HL-60 (cell line): ENCODE data around the gene MYH7B.

ENCODE experiments used
- DNase-seq, 2 experiments: peaks; one replicate each; pipeline ENCODE4 v3.0.0-alpha.2; 2010 to 2020; ENCODE audit warnings: low read depth in 1 of 2, low spot score in 1 of 2
- H3K27ac ChIP-seq: fragments of 250-450 bp; sonication (Bioruptor Pico); replicated peaks from 2 replicates; pipeline ENCODE4 v1.5.1; 2020; ENCODE audit warnings: mild to moderate bottlenecking, moderate library complexity
- H3K27me3 ChIP-seq: fragments of 250-450 bp; sonication (Bioruptor Pico); 2 replicates; pipeline ENCODE4 v1.5.1; 2021; ENCODE audit warnings: mild to moderate bottlenecking, moderate library complexity; ENCODE audit not compliant: insufficient read depth, poor library complexity, severe bottlenecking
- H3K4me3 ChIP-seq: replicated peaks from 2 replicates; pipeline ENCODE4 v1.5.1; 2011; ENCODE audit warnings: mild to moderate bottlenecking, control low read depth, low read length; ENCODE audit not compliant: insufficient read depth
- GABPA ChIP-seq: IDR thresholded peaks from 2 replicates; pipeline ENCODE4 v1.6.1; 2012; ENCODE audit warnings: low read depth
- POLR2AphosphoS5 ChIP-seq: IDR thresholded peaks from 2 replicates; pipeline ENCODE4 v1.6.1; 2012; ENCODE audit warnings: low read depth
- SPI1 ChIP-seq: IDR thresholded peaks from 2 replicates; pipeline ENCODE4 v1.6.1; 2012; ENCODE audit warnings: low read depth, mild to moderate bottlenecking, borderline replicate concordance
- TF ChIP-seq, protein P1 (sequence below): IDR thresholded peaks from 2 replicates; pipeline ENCODE4 v1.6.1; 2012; ENCODE audit warnings: low read depth; ENCODE audit not compliant: insufficient replicate concordance
- TF ChIP-seq, protein P2 (sequence below): IDR thresholded peaks from one replicate; pipeline ENCODE4 v1.5.1; 2011; ENCODE audit warnings: low read length, control low read depth, inconsistent platforms; ENCODE audit not compliant: insufficient read depth

MYH7B gene

GRCh38 chr20:35001596-35002362, 46.1 kb downstream of the MYH7B start:
- Histone ChIP-seq H3K27me3 (no peaks in the 10 kb centered on the region), H3K27ac (no peak overlapping the region), H3K4me3 (no peak overlapping the region)
- no peak for DNase-seq
- TF ChIP-seq, protein P1, sequence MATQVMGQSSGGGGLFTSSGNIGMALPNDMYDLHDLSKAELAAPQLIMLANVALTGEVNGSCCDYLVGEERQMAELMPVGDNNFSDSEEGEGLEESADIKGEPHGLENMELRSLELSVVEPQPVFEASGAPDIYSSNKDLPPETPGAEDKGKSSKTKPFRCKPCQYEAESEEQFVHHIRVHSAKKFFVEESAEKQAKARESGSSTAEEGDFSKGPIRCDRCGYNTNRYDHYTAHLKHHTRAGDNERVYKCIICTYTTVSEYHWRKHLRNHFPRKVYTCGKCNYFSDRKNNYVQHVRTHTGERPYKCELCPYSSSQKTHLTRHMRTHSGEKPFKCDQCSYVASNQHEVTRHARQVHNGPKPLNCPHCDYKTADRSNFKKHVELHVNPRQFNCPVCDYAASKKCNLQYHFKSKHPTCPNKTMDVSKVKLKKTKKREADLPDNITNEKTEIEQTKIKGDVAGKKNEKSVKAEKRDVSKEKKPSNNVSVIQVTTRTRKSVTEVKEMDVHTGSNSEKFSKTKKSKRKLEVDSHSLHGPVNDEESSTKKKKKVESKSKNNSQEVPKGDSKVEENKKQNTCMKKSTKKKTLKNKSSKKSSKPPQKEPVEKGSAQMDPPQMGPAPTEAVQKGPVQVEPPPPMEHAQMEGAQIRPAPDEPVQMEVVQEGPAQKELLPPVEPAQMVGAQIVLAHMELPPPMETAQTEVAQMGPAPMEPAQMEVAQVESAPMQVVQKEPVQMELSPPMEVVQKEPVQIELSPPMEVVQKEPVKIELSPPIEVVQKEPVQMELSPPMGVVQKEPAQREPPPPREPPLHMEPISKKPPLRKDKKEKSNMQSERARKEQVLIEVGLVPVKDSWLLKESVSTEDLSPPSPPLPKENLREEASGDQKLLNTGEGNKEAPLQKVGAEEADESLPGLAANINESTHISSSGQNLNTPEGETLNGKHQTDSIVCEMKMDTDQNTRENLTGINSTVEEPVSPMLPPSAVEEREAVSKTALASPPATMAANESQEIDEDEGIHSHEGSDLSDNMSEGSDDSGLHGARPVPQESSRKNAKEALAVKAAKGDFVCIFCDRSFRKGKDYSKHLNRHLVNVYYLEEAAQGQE = no peak
- TF ChIP-seq SPI1 = no peak
- TF ChIP-seq POLR2AphosphoS5 = no peak
- TF ChIP-seq, protein P2, sequence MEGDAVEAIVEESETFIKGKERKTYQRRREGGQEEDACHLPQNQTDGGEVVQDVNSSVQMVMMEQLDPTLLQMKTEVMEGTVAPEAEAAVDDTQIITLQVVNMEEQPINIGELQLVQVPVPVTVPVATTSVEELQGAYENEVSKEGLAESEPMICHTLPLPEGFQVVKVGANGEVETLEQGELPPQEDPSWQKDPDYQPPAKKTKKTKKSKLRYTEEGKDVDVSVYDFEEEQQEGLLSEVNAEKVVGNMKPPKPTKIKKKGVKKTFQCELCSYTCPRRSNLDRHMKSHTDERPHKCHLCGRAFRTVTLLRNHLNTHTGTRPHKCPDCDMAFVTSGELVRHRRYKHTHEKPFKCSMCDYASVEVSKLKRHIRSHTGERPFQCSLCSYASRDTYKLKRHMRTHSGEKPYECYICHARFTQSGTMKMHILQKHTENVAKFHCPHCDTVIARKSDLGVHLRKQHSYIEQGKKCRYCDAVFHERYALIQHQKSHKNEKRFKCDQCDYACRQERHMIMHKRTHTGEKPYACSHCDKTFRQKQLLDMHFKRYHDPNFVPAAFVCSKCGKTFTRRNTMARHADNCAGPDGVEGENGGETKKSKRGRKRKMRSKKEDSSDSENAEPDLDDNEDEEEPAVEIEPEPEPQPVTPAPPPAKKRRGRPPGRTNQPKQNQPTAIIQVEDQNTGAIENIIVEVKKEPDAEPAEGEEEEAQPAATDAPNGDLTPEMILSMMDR = no peak
- TF ChIP-seq GABPA = no peak

DNA sequence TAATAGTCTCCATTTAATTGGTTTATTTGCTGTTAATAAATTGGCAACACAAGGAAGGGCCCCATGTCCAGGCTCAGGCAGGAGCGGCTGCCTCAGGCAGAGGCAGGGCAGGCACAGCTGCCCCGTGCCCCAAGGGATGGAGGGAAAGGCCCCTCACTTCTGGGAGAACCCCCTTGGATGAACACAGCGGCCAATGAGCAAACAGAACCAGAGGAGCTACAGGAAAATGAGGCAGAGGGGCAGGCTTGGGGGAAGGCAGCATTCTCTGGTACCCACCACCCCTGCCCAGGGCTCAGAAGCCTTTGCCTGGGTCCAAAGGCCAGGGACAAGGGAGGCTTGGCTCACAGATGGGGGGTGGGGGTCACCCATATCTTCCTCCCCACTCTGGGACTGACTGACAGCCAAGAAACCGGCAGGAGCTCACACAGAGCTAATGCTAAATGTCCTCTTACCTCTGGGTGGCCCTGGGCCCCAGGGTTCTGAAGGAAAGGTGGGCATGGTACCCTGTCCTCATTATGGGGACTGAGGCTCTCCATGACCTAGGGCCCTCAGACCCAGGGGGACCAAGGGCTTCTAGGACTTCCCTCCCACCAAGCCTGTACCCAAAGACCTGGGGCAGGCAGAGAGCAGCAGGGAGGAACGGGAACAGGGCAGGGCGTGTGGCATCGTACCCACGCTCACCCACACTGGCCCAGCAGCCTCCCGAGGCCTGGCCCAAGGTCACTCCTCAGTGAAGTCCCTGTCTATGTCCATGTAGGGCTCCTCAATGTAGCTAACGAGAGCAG, 47.0 kb downstream of the MYH7B start:
- no peaks in the 10 kb centered on the region for H3K27me3 ChIP-seq
- no peak overlapping the region for H3K4me3 ChIP-seq
- TF ChIP-seq SPI1 (no peak), GABPA (no peak), POLR2AphosphoS5 (no peak)
- TF ChIP-seq, protein P2 = no peak
- TF ChIP-seq, protein P1 = no peak
- H3K27ac ChIP-seq = no peak overlapping the region
- no peak for DNase-seq

- Histone ChIP-seq H3K27ac (no peak overlapping the region), H3K4me3 (no peak overlapping the region), H3K27me3 (no peaks in the 10 kb centered on the region)
- TF ChIP-seq, protein P1 = no peak
- TF ChIP-seq, protein P2 = no peak
- TF ChIP-seq POLR2AphosphoS5 = no peak
- no peak for TF ChIP-seq SPI1
- no peak for TF ChIP-seq GABPA
- DNase-seq = no peak
Measured at GRCh38 chr20:35003211-35004031, 47.8 kb downstream of the MYH7B start.
